Ishikawa (cell line): ENCODE data around the gene ZNF212.

Source experiments
- CEBPB ChIP-seq: IDR thresholded peaks from 2 replicates; pipeline ENCODE4 v1.6.1; 2012
- TF ChIP-seq, protein P1 (sequence below): IDR thresholded peaks from 2 replicates; pipeline ENCODE4 v1.6.1; 2012

DNA sequence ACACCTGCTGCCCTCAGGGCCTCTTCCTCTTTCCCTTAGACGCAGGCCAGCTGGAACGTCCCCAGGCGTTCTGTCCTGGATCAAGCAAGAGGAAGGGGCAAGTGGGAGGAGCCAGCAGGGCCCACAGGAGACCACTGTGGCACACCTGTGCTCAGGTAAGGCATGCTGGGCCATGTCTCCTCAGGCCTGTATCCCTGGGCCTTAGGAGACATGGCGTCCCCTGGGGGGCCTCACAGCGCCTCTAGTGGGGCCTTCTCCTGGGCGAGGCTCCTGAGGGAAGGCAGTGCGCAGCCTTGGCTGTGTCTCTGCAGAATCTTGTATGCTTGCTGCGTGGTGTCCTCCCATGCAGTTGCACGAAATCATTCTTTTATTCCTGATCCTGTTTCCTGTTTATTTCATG lies 53.9 kb downstream of the ZNF212 start:
- TF ChIP-seq CEBPB, result no peak
- TF ChIP-seq, protein P1, sequence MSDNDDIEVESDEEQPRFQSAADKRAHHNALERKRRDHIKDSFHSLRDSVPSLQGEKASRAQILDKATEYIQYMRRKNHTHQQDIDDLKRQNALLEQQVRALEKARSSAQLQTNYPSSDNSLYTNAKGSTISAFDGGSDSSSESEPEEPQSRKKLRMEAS, result no peak
